Activated naive CD8-positive, alpha-beta T cell treated with anti-CD3 and anti-CD28 coated beads for 36 hours (primary cell): ENCODE data around the gene SLC49A4. TPM values are rescaled to one million over a fixed set of nuclear protein-coding genes. Genes with fewer than 3 reads are reported as not detected.

Experiments
- DNase-seq: peaks from one replicate; pipeline ENCODE4 v3.0.0; 2021
- H3K27ac Mint-ChIP-seq: one replicate; pipeline ENCODE4 v1.8.0; 2022; ENCODE audit warnings: mild to moderate bottlenecking, moderate library complexity, mixed read lengths
- H3K27me3 Mint-ChIP-seq: one replicate; pipeline ENCODE4 v1.8.0; 2022; ENCODE audit warnings: mild to moderate bottlenecking, mixed read lengths
- H3K36me3 Mint-ChIP-seq: one replicate; pipeline ENCODE4 v1.8.0; 2021; ENCODE audit warnings: mild to moderate bottlenecking, mixed read lengths
- H3K4me1 Mint-ChIP-seq: one replicate; pipeline ENCODE4 v1.8.0; 2021; ENCODE audit warnings: mixed read lengths
- H3K4me3 Mint-ChIP-seq: one replicate; pipeline ENCODE4 v1.8.0; 2022; ENCODE audit warnings: mild to moderate bottlenecking, moderate library complexity, mixed read lengths
- H3K9me3 Mint-ChIP-seq: one replicate; pipeline ENCODE4 v1.8.0; 2022; ENCODE audit warnings: mixed read lengths
- total RNA-seq, 2 experiments: library from RNA; stranded (reverse); gene quantifications; one replicate each; pipeline ENCODE4 v1.2.3, GENCODE V29; 2021

The SLC49A4 gene
- total RNA-seq, 2 experiments from 2014 or later = 1.8 TPM

DNA sequence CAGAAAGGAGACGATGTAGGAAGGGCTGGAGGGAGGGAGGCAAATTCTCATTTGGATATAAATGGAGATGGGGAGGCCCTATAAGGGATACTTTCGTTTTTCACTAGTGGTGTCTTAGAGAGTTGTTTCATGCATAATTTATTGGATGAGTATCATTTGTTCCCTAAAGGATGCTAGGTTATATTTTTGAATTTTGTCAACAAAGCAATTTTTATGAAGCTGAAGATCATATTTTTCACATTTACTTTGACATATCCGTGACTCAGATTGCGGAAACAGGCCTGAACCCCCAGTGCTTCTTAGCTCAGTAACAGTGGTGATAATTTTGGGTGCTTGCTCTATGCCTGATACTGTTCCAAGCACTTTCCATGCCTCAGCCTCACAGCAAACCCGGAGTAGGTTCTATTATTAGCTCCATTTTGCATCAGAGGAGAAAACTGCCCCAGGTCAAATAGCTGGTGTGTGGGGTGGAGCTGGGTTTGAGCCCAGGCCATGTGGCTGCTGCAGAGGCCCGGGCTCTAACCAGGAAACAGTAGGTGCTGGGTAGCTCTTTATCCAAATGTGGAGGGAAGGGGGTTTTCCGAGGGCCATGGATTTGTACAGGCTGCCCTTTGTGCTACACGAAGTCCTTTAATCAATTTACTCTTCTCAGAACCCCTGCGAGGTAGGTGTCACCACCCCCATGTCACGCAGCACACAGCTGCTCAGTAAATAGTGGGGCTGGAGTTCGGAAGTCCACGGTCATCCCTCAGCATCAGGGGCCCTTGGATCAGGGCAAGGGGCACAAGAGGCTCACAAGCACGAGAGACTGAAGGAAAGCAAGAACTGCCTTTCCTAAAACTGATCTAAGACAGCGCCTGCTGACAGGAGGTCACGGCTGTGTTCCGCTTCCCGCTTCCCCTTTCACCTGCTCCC, 99.1 kb downstream of the SLC49A4 start:
- H3K27ac Mint-ChIP-seq = no peak overlapping the region
- DNase-seq = no peak
- H3K36me3 Mint-ChIP-seq = no peaks in the 10 kb centered on the region
- H3K9me3 Mint-ChIP-seq = no peaks in the 10 kb centered on the region
- peaks cover 20% of the 10 kb centered on the region for H3K4me1 Mint-ChIP-seq
- H3K4me3 Mint-ChIP-seq = no peak overlapping the region
- H3K27me3 Mint-ChIP-seq = peaks cover 5% of the 10 kb centered on the region

DNA sequence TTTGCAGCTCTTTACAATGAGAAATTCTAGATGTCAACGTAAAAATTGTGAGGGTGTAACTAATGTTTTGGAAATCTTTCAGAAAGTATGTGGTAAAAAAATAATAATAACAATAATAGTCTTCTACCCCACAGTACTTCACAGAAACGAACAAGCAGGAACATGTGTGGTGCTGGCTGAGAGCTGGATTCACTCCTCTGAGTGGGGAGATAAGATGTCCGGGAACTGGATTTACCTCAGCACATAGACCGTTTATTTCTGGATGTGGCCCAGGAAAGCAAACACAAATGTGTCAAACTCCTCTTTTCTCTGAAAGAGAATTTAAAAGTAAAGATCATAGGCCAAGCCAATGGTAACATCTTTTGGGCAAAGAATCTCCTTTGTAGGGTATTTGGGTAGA, 103.4 kb downstream of the SLC49A4 start:
- Mint-ChIP-seq H3K4me1 (peaks cover 5% of the 10 kb centered on the region), H3K27ac (no peak overlapping the region), H3K36me3 (no peaks in the 10 kb centered on the region), H3K27me3 (peaks cover 5% of the 10 kb centered on the region), H3K9me3 (no peaks in the 10 kb centered on the region), H3K4me3 (no peak overlapping the region)
- no peak for DNase-seq

DNA sequence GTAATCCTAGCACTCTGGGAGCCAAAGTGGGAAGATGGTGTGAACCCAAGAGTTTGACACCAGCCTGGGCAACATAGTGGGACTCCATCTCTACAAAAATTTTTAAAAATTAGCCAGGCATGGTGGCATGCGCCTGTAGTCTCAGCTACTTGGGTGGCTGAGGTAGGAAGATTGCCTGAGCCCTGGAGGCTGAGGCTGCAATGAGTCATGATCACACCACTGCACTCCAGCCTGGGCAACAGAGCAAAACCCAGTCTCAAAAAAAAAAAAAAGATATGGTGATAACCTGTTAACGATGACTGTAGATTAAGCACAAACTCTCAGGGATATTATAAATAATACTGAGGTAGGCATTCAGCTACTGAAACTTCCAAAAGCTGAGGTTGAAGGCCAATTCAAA, 107.5 kb downstream of the SLC49A4 start:
- H3K27me3 Mint-ChIP-seq = peaks cover 22% of the 10 kb centered on the region
- no peaks in the 10 kb centered on the region for H3K36me3 Mint-ChIP-seq
- H3K9me3 Mint-ChIP-seq = peaks cover 10% of the 10 kb centered on the region
- no peak for DNase-seq
- no peaks in the 10 kb centered on the region for H3K4me1 Mint-ChIP-seq
- no peak overlapping the region for H3K4me3 Mint-ChIP-seq
- no peak overlapping the region for H3K27ac Mint-ChIP-seq

DNA sequence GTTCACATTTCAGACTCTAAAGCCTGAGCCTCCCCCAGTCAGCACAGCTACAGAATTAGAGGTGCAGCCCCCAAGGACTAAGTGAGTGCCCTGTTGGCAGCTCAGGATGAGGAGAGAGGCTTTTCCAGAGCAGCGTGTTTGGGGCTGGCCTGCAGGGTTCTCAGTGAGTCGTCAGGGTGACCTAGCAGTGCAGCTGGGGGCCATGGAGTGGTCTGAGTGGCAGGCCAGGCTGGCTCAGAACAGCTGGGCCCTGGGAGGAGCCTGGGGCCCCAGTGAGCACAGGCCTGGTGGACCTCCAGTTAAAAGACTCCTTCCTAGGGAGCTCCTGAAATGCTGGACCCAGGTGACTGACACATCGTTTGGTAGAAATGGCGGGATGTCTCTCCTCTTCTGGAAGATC, 108.3 kb downstream of the SLC49A4 start:
- peaks cover 10% of the 10 kb centered on the region for H3K9me3 Mint-ChIP-seq
- H3K27ac Mint-ChIP-seq = no peak overlapping the region
- H3K4me3 Mint-ChIP-seq = no peak overlapping the region
- H3K36me3 Mint-ChIP-seq = no peaks in the 10 kb centered on the region
- no peaks in the 10 kb centered on the region for H3K4me1 Mint-ChIP-seq
- H3K27me3 Mint-ChIP-seq = peaks cover 22% of the 10 kb centered on the region
- no peak for DNase-seq

DNA sequence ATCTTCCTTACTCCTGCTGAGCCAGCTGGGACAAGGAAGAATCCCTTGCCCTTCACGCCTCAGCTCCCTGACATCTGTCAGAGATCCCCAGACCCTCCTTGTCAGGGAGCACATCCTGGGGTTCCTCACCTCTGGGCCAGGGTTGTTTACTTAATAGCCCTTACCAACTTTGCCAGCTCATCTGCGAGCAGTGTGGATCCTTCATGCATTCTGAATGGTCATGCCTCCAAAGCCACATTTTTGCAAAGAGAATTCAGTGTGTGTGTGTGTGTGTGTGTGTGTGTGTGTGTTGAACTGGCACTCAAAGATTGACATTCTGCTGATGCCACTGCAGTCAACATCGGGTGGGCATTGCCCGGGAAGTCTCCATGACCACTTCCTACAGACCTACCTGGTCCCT, 112.6 kb downstream of the SLC49A4 start:
- H3K4me3 Mint-ChIP-seq = no peak overlapping the region
- no peak for DNase-seq
- H3K9me3 Mint-ChIP-seq = peaks cover 10% of the 10 kb centered on the region
- H3K36me3 Mint-ChIP-seq = no peaks in the 10 kb centered on the region
- H3K27ac Mint-ChIP-seq = no peak overlapping the region
- H3K4me1 Mint-ChIP-seq = peaks cover under 1% of the 10 kb centered on the region
- H3K27me3 Mint-ChIP-seq = peaks cover 35% of the 10 kb centered on the region

DNA sequence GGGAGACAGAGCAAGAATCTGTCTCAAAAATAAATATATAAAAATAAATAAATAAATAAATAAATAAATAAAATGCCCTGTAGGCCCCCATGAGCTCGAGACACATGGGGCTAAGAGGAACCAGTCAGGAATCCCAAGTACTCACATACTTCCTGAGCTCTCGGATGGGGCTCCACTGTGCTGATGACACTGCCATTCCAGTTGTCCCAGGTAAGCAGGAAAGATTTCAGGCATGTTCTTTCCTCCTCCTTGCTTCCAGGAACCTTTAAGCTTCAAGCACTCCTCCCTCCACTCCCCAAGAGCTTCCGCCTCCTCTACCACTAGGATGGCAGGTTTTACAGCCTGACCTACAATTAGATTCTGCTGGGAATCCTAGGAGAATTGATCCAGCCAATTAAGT, 113.4 kb downstream of the SLC49A4 start:
- Mint-ChIP-seq H3K9me3 (peaks cover 10% of the 10 kb centered on the region), H3K27me3 (peaks cover 37% of the 10 kb centered on the region), H3K4me3 (no peak overlapping the region), H3K4me1 (peaks cover 2% of the 10 kb centered on the region), H3K27ac (no peak overlapping the region), H3K36me3 (no peaks in the 10 kb centered on the region)
- DNase-seq = no peak

DNA sequence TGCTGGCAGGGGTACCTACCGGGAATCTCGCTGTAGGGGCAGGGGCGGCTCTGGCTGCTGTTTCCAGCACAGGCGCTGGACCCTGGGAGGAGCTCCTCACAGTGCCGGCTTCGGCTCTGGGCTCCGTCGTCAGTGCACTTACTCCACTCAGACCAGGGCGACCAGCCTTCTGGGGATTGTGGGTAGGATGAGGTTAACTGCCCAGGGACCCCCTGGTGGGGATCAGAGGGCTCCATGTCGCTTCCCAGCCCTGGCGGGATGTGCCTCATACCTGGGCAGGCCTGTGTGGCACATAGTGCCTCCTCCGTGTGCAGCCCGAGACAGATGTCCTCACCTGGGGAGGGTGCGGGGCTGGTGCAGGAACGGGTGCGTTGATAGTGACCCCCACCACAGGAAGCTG, 117.0 kb downstream of the SLC49A4 start:
- H3K27me3 Mint-ChIP-seq = peaks cover 43% of the 10 kb centered on the region
- H3K36me3 Mint-ChIP-seq = no peaks in the 10 kb centered on the region
- peaks cover 5% of the 10 kb centered on the region for H3K4me1 Mint-ChIP-seq
- H3K9me3 Mint-ChIP-seq = no peaks in the 10 kb centered on the region
- no peak overlapping the region for H3K4me3 Mint-ChIP-seq
- H3K27ac Mint-ChIP-seq = no peak overlapping the region
- DNase-seq = no peak

DNA sequence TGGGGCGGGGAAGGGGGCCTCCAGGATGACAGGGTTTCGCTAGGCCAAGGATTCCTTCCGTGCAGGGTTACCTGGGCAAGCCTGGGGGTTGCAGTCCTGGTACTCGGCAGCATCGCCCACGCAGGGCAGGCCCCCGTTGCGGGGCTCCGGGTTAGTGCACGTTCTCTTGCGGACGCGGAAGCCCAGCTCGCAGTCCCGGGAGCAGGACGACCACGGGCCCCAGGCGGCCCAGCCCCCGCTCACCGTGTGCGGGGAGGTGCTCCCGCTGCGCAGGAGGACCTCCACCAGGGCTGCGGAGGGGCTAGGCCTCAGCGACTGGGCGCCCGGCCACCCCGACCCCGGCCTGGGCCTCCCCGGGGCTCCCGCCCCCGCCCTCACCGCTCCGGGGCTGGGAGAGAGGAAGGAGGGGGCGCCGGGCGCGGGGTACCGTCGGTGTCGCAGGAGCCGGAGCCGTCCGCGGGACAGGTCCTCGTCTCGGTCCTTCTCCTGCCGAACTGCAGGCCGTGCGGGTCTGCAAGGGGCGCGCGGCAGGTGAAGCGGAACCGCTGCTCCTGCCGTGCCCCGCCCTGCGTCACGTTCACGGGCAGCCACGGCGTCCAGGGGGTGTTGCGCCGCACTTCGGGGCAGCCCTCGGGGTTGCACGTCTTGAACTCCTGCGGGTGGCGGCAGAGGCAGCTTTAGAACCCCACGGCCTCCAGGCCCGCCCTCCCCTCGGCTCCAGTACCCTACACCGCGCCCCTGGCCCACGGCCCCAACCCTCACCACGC, 118.1 kb downstream of the SLC49A4 start:
- DNase-seq = no peak
- Mint-ChIP-seq H3K9me3 (no peaks in the 10 kb centered on the region), H3K27ac (no peak overlapping the region), H3K27me3 (peaks cover 45% of the 10 kb centered on the region), H3K4me3 (no peak overlapping the region), H3K36me3 (no peaks in the 10 kb centered on the region), H3K4me1 (peaks cover 5% of the 10 kb centered on the region)

DNA sequence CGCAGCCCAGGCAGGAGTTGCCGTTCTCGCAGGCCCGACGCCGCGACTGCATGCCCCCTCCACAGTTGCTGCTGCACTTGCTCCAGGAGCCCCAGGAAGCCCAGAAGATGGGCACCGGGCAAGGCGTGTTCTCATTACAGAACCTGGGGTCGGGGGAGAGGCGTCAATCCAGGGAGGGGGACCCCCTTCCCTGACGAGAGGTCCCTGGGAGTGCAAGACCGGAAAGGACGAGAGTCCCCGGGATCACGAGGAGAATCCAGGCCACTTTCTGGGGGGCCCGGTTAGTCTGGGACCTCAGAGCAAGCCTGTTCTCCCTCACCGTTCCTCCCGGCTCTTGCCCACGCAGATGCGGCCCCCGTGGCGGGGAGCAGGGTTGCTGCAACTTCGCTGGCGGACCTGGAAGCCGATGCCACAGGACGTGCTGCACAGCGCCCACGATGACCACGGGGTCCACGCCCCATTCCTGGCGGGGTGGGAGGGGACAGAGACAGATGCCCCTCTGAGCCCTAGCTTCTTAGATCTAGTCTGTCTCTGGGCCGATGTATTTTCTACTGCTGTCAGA, 118.8 kb downstream of the SLC49A4 start:
- H3K9me3 Mint-ChIP-seq = no peaks in the 10 kb centered on the region
- H3K27ac Mint-ChIP-seq = no peak overlapping the region
- H3K4me3 Mint-ChIP-seq = no peak overlapping the region
- peaks cover 5% of the 10 kb centered on the region for H3K4me1 Mint-ChIP-seq
- no peak for DNase-seq
- peaks cover 45% of the 10 kb centered on the region for H3K27me3 Mint-ChIP-seq
- no peaks in the 10 kb centered on the region for H3K36me3 Mint-ChIP-seq

DNA sequence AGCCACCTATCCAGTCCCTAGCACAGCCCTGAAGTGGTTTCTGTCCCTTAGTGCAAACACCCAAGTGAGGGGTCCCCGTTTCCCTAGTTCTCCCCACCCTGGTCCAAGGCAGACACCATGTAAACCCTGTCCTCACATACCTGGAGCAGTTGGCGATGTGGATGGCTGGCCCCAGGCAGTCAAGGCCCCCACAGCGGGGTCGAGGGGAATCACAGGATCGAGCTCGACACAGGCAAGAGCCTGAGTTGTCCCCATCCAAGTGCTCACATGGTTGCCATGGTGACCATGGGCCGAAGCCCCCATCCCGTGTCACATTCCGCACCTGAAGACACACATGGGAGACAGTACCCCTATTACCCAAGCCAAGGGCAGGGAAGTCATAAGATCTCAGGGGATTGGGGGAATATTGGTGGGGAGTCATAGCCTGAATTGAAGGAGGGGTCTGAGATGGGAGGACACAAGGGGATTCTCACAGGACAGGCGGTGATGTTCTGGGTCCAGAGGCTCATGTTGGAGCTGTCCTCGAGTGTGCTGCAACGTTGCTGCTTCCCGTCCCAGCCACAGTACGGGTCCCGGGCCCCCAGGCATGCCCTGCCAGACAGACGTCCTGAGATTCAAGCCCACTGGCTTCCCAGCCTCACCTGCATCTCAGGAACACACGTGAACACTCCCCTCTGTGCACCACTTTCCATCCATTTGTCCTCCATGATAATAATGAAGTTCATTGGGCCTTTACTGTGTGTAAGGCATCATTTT, 120.6 kb downstream of the SLC49A4 start:
- H3K4me1 Mint-ChIP-seq = peaks cover 5% of the 10 kb centered on the region
- H3K27ac Mint-ChIP-seq = no peak overlapping the region
- DNase-seq = no peak
- H3K9me3 Mint-ChIP-seq = no peaks in the 10 kb centered on the region
- H3K4me3 Mint-ChIP-seq = no peak overlapping the region
- H3K36me3 Mint-ChIP-seq = no peaks in the 10 kb centered on the region
- peaks cover 55% of the 10 kb centered on the region for H3K27me3 Mint-ChIP-seq

DNA sequence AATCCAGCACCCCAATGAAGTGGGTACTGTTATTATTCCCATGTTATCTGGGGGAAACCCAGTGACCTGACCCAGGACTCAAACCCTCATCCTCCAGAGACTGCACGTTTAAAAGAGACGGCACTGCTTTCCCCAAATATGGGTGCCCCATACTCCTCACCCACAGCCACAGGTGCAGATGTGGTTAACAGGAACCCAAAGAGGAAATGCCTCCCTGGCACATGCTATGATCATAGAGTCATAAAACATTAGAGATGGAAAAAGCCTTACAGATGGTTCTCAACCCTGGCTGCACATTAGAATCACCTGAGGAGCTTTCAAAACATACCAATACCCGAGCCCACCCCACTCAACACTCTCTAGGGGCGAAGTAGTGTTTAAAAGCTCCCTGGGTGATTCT, 121.2 kb downstream of the SLC49A4 start:
- no peak for DNase-seq
- Mint-ChIP-seq H3K4me3 (no peak overlapping the region), H3K36me3 (no peaks in the 10 kb centered on the region), H3K9me3 (no peaks in the 10 kb centered on the region), H3K4me1 (peaks cover 5% of the 10 kb centered on the region), H3K27me3 (peaks cover 57% of the 10 kb centered on the region), H3K27ac (no peak overlapping the region)

DNA sequence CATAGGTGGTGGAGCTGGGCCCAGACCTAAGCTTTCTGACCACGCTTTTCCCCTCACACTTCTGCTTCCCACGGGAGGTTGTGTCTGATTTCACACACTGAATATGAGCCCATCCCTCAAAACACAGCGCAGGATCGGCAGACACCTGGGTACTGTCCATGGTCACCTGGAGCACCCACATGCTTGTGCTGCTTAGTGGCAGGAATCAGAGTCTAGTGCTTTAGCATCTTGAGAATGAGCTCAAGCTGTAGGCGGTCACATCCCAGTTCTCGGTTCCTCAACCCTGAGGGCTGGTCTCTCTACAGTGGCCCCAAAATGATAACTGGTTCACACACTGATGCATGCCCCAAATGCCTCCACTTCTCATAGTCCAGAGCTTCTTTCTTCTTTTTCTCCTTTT, 121.7 kb downstream of the SLC49A4 start:
- no peak for DNase-seq
- Mint-ChIP-seq H3K27me3 (peaks cover 57% of the 10 kb centered on the region), H3K4me1 (peaks cover 5% of the 10 kb centered on the region), H3K9me3 (no peaks in the 10 kb centered on the region), H3K27ac (no peak overlapping the region), H3K4me3 (no peak overlapping the region), H3K36me3 (no peaks in the 10 kb centered on the region)

DNA sequence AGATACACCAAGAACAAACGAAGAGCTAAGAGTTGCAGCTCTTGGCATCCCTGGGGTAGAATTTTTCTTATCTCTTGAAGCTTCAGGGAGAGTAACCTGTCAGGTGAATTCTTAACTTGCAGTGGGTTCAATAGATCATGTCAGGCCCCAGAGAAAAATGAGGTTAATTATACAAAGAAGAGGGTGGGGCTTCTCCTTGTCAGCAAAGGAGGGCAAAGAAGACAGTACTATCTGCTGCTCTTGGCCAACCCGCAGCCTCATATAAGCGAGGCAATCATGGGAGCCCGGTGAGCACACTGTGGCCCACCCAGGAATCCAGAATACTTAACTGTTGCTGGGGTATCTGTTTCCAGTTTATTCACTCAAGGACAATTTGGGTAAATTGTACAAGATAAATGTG, 122.5 kb downstream of the SLC49A4 start:
- H3K4me3 Mint-ChIP-seq = no peak overlapping the region
- H3K36me3 Mint-ChIP-seq = no peaks in the 10 kb centered on the region
- peaks cover 50% of the 10 kb centered on the region for H3K27me3 Mint-ChIP-seq
- peaks cover 5% of the 10 kb centered on the region for H3K4me1 Mint-ChIP-seq
- H3K27ac Mint-ChIP-seq = no peak overlapping the region
- no peaks in the 10 kb centered on the region for H3K9me3 Mint-ChIP-seq
- no peak for DNase-seq

DNA sequence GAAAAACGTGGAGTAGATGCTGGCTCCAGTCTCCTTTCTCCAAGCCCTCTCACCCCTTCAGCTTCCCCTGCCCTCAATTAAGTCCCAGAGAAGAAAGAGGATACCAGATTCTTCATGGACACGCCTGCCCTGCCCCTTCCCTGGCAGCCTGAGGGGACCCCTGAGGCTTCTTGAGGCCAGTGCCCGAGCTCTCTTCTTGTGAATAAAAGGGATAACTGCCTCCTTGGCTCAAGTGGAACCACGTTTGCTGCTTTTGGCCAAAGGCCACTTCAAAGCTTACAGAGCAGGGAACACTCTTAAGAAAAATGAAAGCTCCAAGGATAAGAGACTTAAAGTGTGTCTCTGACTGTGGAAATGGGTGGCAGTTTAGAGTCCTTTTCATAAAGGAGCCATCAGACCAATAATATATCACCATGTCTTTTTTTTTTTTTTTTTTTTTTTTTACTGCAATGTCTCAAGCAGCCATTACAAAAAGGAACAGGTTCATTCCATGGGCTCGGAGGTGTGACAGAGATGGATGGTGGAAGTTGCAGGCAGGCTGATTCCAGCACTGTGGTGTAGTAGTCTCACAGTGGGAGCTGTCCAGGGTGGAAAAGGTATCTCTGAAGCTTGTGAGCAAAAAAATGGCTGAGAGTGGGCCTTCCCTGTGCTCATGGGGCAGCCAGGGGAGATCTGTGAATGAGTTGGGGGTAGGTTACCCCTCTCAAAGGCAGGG, 123.9 kb downstream of the SLC49A4 start:
- H3K27me3 Mint-ChIP-seq = peaks cover 42% of the 10 kb centered on the region
- no peaks in the 10 kb centered on the region for H3K36me3 Mint-ChIP-seq
- no peak for DNase-seq
- H3K4me1 Mint-ChIP-seq = peaks cover 4% of the 10 kb centered on the region
- H3K4me3 Mint-ChIP-seq = no peak overlapping the region
- H3K9me3 Mint-ChIP-seq = no peaks in the 10 kb centered on the region
- H3K27ac Mint-ChIP-seq = no peak overlapping the region
